NCI-H2029 (cell line): ENCODE results near the gene ADPRS.

Experiments
- DNase-seq: peaks from one replicate; lab custom pipeline; 2025; lab: John Stamatoyannopoulos, UW

The ADPRS gene

GRCh38 chr1:36108314-36108713, 19.6 kb downstream of the ADPRS start:
- DNase-seq = no peak

DNA sequence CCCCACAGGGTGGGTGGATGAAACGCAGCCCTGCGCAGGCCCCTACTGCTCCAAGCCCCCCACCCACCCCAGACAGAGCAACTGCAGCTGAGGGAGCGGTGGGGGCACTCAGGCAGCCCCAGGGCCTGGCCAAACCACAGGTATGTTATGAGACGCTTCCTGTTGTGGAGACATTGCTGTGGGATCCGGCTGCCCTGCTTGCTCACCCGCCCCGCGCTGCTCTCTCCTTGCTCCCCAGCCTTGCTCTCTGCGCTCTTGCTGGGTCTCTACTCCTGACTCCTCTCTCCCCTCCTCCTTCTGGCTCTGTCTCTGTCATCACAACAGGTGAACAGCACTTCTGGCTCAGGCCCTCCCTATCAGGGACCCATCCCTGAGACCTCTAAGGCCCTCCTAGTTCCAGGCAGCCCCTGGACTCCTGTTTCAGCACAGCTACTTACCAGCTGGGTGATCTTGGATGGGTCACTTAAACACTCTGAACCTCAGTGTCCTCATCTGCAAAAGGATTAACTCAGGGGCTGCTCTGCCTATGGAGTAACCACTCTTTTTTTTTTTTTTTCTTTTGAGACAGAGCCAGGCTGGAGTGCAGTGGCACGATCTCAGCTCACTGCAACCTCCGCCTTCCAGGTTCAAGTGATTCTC, 20.5 kb downstream of the ADPRS start:
- no peak for DNase-seq

GRCh38 chr1:36111151-36111550, 22.5 kb downstream of the ADPRS start:
- DNase-seq = no peak

DNA sequence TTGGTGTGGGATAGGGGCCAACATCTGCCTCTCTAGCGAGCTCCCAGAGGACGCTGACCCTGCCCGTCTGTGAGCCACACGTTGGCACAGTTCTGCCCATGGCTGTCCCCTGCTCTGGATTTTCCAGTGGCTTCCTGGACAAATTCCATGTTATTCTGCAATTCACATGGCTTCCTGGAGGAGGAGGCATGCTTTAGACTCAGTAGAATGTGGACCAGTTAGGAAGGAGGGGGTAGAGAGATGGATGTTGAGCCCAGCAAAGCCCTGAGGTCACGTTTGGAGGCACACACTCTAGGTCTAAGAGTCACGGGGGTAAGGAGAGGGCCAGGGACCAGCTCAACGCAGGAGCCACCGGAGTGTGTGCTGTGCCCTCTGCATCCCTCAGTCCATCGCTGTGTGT, 24.1 kb downstream of the ADPRS start:
- DNase-seq = no peak

- no peak for DNase-seq
These were observed 25.7 kb downstream of the ADPRS start for GRCh38 chr1:36114371-36114770.

GRCh38 chr1:36115200-36115669, 26.5 kb downstream of the ADPRS start:
- no peak for DNase-seq

- no peak for DNase-seq
These were observed 27.2 kb downstream of the ADPRS start for GRCh38 chr1:36115931-36116330.

GRCh38 chr1:36116901-36117300, 28.2 kb downstream of the ADPRS start:
- no peak for DNase-seq

DNA sequence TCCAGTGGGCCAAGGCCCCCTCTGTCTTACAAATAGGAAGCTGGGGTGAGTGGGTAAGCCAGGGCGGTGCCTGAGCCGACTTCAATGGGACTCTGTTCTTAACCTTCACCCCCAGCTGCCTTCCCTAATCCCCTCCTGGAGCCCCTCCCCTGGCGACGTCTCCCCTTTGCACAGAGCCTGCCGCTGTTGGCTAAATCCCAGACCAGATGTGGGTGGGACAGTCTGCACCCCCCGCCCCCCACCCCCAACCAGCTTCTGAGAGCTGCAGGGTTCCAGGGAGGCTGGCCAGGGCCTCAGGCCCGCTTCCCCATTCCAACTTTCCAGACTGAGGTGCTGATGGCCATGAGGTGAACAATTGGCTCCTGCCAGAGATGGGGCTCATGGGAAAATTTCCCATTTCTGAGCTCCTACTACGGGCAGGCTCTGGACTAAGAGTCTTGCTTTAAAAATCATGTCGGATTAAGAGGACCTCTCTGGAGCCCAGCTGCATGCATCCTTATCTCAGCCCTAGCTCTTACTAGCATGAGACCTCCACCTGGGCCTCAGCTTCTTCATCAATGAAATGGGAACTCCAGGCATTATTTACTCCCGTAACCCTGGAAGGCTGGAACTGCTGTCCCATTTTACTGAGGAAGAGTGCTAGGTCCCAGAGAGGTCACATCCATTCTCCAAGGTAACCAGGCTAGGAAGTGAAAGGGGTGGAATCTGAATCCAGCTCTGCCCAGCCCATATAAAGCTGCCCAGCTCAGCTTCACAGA, 29.9 kb downstream of the ADPRS start:
- DNase-seq = no peak

DNA sequence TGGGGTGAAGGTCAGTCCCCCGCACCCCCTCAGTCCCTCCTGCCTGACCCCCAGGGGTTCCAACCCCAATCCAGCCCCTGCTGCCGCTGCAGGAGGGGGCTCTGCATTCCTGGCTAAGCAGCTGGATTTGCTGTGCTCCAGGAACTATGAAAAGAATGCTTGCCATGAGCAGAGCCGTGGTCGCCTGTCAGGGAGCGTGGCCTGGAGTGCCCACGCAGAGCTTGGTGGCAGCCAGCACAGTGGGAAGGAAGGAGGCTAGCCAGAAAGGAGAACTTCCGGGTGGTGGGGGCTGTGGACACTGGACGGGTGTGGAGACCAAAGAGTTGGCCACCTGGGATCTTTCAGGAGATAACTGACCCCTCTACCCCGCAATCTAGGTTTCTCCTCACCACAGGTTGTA, 30.8 kb downstream of the ADPRS start:
- no peak for DNase-seq

DNA sequence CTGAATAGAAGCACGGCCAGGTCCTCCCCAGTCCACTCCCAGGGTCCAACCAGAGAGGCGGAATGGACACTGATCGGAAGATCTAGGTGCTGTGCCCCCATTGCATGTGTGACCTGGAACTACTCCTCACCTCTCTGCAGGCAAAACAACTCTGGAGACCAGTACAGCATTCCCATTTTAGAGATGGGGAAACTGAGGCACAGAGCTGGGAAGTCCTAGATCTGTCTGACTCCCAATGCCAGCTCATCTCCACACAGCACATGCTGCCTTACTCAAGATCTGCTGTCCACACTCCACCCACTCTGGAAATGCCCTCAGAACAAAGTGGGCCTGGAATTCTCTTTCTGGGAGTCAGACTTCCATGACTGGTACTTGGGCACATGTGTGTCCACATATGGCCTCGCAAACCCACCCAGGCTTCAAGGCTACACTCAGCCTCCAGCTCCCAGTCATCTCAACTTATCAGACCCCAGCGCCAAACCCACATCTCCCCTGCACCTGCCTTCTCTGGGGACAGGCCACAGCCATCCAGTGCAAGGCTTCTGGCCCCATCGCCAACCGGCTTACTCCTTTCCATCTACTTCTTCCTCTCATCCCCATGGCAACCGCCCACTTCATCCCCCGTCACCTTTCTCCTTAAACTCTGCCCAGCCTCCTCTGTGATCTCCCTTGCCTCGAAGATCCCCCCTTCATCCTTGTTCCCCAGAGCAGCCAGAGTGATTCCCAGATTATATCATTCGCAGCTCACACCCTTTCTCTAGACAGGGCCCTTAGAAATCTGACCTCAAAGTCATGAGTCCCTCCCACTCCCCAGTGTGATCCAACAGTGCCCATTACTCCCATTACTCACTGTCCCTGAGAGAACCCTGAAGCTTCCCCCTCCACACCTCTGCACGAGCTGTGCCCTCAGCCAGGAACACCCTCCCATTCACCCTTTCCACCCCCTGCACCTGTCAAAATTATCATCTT, 33.7 kb downstream of the ADPRS start:
- DNase-seq = no peak

GRCh38 chr1:36123356-36123755, 34.7 kb downstream of the ADPRS start:
- DNase-seq = no peak

- DNase-seq = no peak
These were observed 35.9 kb downstream of the ADPRS start for GRCh38 chr1:36124404-36125128.

GRCh38 chr1:36125129-36125991, 36.7 kb downstream of the ADPRS start, which contains the start of gene COL8A2:
Gene COL8A2 (minus strand): TSS chr1:36125222. CDS start chr1:36100242, 24,980 bp downstream.
- DNase-seq = no peak

DNA sequence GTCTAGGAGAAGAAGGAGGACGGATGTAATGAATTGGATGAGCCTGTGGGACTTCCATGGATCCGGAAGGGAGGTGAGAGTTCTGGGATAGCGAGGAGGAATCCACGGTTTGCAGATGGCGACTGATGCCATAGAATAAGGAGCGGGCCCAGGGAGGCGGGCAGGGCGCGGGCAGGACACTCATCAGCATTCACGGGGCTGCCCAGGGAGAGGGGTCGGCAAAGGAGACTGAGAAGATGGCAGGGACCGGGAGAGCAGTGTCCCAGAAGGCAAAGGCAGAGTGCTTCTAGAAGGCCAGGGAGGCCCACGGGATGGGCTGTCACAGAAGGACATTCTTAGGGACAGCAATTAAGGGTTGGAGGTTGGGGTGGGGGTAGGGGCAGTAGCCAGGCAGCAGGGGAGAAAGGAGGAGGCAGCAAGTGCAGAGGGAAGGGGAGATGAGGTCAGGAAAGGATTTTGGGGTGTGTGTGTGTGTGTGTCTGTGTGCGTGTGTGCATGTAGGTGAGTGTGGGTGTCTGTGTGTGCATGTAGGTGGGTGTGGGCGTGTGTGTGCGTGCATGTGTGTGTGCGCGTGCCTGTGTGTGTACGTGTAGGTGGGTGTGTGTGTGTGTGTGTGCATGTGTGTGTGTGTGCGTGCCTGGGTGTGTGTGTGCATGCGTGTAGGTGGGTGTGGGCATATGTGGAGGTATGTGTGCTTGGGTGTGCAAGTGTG, 37.5 kb downstream of the ADPRS start:
- no peak for DNase-seq

- DNase-seq = no peak
These were observed 38.3 kb downstream of the ADPRS start for GRCh38 chr1:36126797-36127500.

- no peak for DNase-seq
These were observed 39.6 kb downstream of the ADPRS start for GRCh38 chr1:36128126-36128904.

DNA sequence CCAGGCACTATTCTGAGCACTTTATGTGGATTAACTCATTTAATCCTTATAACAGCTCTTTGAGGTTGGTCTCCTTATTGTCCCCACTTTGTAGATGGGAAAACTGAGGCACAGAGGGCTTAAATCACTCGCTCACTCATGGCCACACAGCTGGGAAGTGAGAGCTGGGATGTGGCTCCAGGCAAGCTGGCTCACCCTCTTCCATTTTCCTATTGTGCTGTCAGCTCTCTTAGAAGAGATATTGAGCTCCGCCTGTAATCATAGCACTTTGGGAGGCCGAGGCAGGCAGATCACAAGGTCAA, 40.2 kb downstream of the ADPRS start:
- no peak for DNase-seq

- DNase-seq = no peak
These were observed 43.3 kb downstream of the ADPRS start for GRCh38 chr1:36132029-36132428.
